ENCODE measurements around the gene AKAP7.

DNA sequence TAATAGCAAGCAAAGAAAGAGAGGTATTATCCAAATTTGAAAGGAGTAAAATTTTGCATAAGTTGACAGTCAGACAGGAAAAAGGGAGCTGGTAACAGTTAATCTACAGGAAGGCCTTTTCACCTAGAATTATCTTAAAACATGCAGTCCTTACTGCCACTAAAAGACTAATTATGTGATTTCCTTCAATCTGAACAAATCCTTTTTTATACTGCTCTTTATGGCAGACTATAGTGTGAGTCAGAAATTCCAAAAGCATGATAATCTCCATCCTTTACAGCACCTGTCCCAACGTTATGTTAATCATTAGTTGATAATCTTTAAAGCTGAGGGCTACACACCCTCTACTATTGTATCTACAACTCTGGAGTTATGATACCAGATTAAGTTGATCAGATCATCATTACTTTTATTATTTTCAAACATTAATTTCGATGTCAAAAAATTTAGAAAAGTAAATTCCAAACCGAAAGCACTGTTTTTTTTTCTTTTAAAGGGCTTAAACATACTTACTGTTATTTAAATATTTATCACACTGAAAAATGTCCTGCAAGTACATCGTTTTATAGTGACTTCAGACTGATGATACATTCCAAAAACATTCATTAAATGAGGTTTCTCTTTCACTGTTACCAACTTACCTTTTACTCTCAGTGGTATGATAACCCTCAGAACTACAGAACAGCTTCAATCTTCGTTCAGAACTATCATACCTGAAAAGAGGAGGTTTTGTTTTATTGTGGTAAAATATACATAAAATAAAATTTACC, 33.2 kb upstream of the AKAP7 start:
- TF ChIP-seq POLR2AphosphoS5 (IDR thresholded peaks at IDR 0.05; ENCODE audit: low read depth, low read length): no peak
- TF ChIP-seq POLR2A (IDR thresholded peaks at IDR 0.05; ENCODE audit: low read depth, low read length): no peak
- TF ChIP-seq TAF1 (IDR thresholded peaks at IDR 0.05; ENCODE audit: borderline replicate concordance, low read depth, low read length): no peak
